HEK293 (cell line): ENCODE results near the gene PIK3R6.

Experiments
- CTCF ChIP-seq: fragments of 450-650 bp; formaldehyde crosslinking; IDR thresholded peaks from 2 replicates; pipeline ENCODE4 v1.5.1; 2016; ENCODE audit warnings: missing biosample characterization, missing genetic modification characterization
- PRDM10 ChIP-seq: fragments of 450-650 bp; formaldehyde crosslinking; IDR thresholded peaks from 2 replicates; pipeline ENCODE4 v1.5.1; 2016; ENCODE audit warnings: missing biosample characterization, missing genetic modification characterization
- PRDM2 ChIP-seq: fragments of 450-650 bp; formaldehyde crosslinking; IDR thresholded peaks from 2 replicates; pipeline ENCODE4 v1.5.1; 2016; ENCODE audit warnings: missing biosample characterization, missing genetic modification characterization, borderline replicate concordance
- REST ChIP-seq: fragments of 450-650 bp; formaldehyde crosslinking; IDR thresholded peaks from 2 replicates; pipeline ENCODE4 v1.5.1; 2016; ENCODE audit warnings: missing biosample characterization, missing genetic modification characterization
- SCRT1 ChIP-seq: fragments of 450-650 bp; formaldehyde crosslinking; IDR thresholded peaks from 2 replicates; pipeline ENCODE4 v1.5.1; 2016; ENCODE audit warnings: missing biosample characterization, missing genetic modification characterization, borderline replicate concordance
- ZBTB21 ChIP-seq: fragments of 450-650 bp; formaldehyde crosslinking; IDR thresholded peaks from 2 replicates; pipeline ENCODE4 v1.5.1; 2017; ENCODE audit warnings: missing biosample characterization, missing genetic modification characterization
- ZNF292 ChIP-seq: fragments of 450-650 bp; formaldehyde crosslinking; IDR thresholded peaks from 2 replicates; pipeline ENCODE4 v1.5.1; 2016; ENCODE audit warnings: low read depth, missing biosample characterization, missing genetic modification characterization, borderline replicate concordance
- ZNF416 ChIP-seq: fragments of 450-650 bp; formaldehyde crosslinking; IDR thresholded peaks from 2 replicates; pipeline ENCODE4 v1.5.1; 2016; ENCODE audit warnings: missing biosample characterization, missing genetic modification characterization
- ZNF561 ChIP-seq: fragments of 450-650 bp; IDR thresholded peaks from 2 replicates; pipeline ENCODE4 v1.5.1; 2018; ENCODE audit warnings: missing biosample characterization, missing genetic modification characterization, borderline replicate concordance
- ZSCAN16 ChIP-seq: fragments of 450-650 bp; formaldehyde crosslinking; IDR thresholded peaks from 2 replicates; pipeline ENCODE4 v1.5.1; 2016; ENCODE audit warnings: missing biosample characterization, missing genetic modification characterization

GRCh38 chr17:8871081-8871581, 3.7 kb upstream of the PIK3R6 start:
- TF ChIP-seq PRDM2 (no peak), CTCF (tag by site-specific recombination) (no peak), REST (tag by site-specific recombination) (no peak), PRDM10 (tag by site-specific recombination) (no peak), ZNF561 (tag by site-specific recombination) (no peak), SCRT1 (no peak), ZNF292 (tag by site-specific recombination) (no peak), ZBTB21 (tag by site-specific recombination) (no peak), ZSCAN16 (tag by site-specific recombination) (no peak), ZNF416 (tag by site-specific recombination) (no peak)
